Medulla oblongata (tissue), 1 donor: ENCODE results near the gene CAMTA1.
A peak's percentile ranks its signal among the peaks of the same experiment; 100 is the strongest.

Experiments used
- DNase-seq: peaks from one replicate; pipeline ENCODE4 v3.0.0-alpha.2; 2015; ENCODE audit errors: extremely low spot score

CAMTA1 gene

GRCh38 chr1:7339953-7340352 lies 554.7 kb downstream of the CAMTA1 start:
- DNase-seq: no peak

GRCh38 chr1:7341145-7341905 lies 556.1 kb downstream of the CAMTA1 start:
- DNase-seq: peak; percentile 7

- DNase-seq: no peak
Measured at GRCh38 chr1:7343882-7344281, 558.6 kb downstream of the CAMTA1 start.

GRCh38 chr1:7344299-7344698 lies 559.0 kb downstream of the CAMTA1 start:
- DNase-seq: no peak

GRCh38 chr1:7345516-7345915 lies 560.3 kb downstream of the CAMTA1 start:
- peak; percentile 35 for DNase-seq

- DNase-seq: no peak
Measured at GRCh38 chr1:7346070-7346596, 560.9 kb downstream of the CAMTA1 start.

- no peak for DNase-seq
Measured at GRCh38 chr1:7346600-7347570, 561.6 kb downstream of the CAMTA1 start.

GRCh38 chr1:7348073-7348472 lies 562.8 kb downstream of the CAMTA1 start:
- DNase-seq: no peak

- no peak for DNase-seq
Measured at GRCh38 chr1:7348580-7348979, 563.3 kb downstream of the CAMTA1 start.

GRCh38 chr1:7350804-7351203 lies 565.5 kb downstream of the CAMTA1 start:
- no peak for DNase-seq

- DNase-seq: no peak
Measured at GRCh38 chr1:7351649-7352048, 566.4 kb downstream of the CAMTA1 start.

GRCh38 chr1:7352364-7352763 lies 567.1 kb downstream of the CAMTA1 start:
- no peak for DNase-seq

GRCh38 chr1:7352974-7353373 lies 567.7 kb downstream of the CAMTA1 start:
- DNase-seq: no peak

- no peak for DNase-seq
Measured at GRCh38 chr1:7355646-7356045, 570.4 kb downstream of the CAMTA1 start.

- no peak for DNase-seq
Measured at GRCh38 chr1:7356079-7356478, 570.8 kb downstream of the CAMTA1 start.

- DNase-seq: no peak
Measured at GRCh38 chr1:7358425-7358824, 573.2 kb downstream of the CAMTA1 start.

- no peak for DNase-seq
Measured at GRCh38 chr1:7360526-7360925, 575.3 kb downstream of the CAMTA1 start.

GRCh38 chr1:7362947-7363346 lies 577.7 kb downstream of the CAMTA1 start:
- no peak for DNase-seq

- no peak for DNase-seq
Measured at GRCh38 chr1:7363450-7363849, 578.2 kb downstream of the CAMTA1 start.

GRCh38 chr1:7365706-7366105 lies 580.5 kb downstream of the CAMTA1 start:
- DNase-seq: no peak

GRCh38 chr1:7366286-7366954 lies 581.2 kb downstream of the CAMTA1 start:
- DNase-seq: no peak
